Endothelial cell of umbilical vein (primary cell): Measurements from ENCODE around the gene HECTD1. TPM values are rescaled to one million over a fixed set of nuclear protein-coding genes. Genes with fewer than 3 reads are reported as not detected.

Source experiments
- BruUV-seq: library from RNA; stranded (reverse); fragments of 400-500 nt; replicated peaks from 2 replicates; lab custom pipeline; 2021; lab: Mats Ljungman, UMichigan
- CTCF ChIA-PET: fragments of 300-600, 350-600 bp; sonication (Branson Sonifier 250); formaldehyde crosslinking; loops from one replicate; lab custom pipeline; 2021; ENCODE audit warnings: antibody characterized with exemption, inconsistent platforms; lab: Charles Lee
- POLR2A ChIA-PET: fragments of 300-600, 350-600 bp; sonication (Branson Sonifier 250); formaldehyde crosslinking; loops from one replicate; lab custom pipeline; 2021; ENCODE audit warnings: antibody characterized with exemption, inconsistent platforms; lab: Charles Lee
- DNase-seq: peaks from one replicate; pipeline ENCODE4 v3.0.0-alpha.2; 2011; ENCODE audit warnings: low read depth, low spot score
- FAIRE-seq: peaks from 2 replicates; lab custom pipeline; 2011; peaks lifted over from hg19 to GRCh38; lab: Jason Lieb, UNC
- H2AFZ ChIP-seq: 2 replicates; pipeline ENCODE4 v1.6.0; 2012; ENCODE audit warnings: low read depth, low read length, control low read depth, inconsistent platforms
- H3K27ac ChIP-seq: 2 replicates; pipeline ENCODE4 v1.5.1; 2011; ENCODE audit warnings: low read depth, mild to moderate bottlenecking, control low read depth, low read length, moderate library complexity; ENCODE audit not compliant: insufficient read depth
- H3K27me3 ChIP-seq, 2 experiments: 2 replicates each; pipeline versions ENCODE4 v1.6.0 to v1.6.1; 2011; ENCODE audit warnings: low read length in 2 of 2, mixed read lengths in 1 of 2; ENCODE audit not compliant: control insufficient read depth in 2 of 2, insufficient read depth in 2 of 2
- H3K36me3 ChIP-seq, 2 experiments: 2 replicates in 1 of 2; 3 replicates in 1 of 2; pipeline ENCODE4 v1.5.1; 2011; ENCODE audit warnings: low read length in 2 of 2, mild to moderate bottlenecking in 1 of 2, moderate library complexity in 1 of 2; ENCODE audit not compliant: control insufficient read depth in 2 of 2, insufficient read depth in 2 of 2; ENCODE audit errors: extremely low read depth in 1 of 2
- H3K4me1 ChIP-seq: 3 replicates; pipeline ENCODE4 v1.5.1; 2011; ENCODE audit warnings: mild to moderate bottlenecking, low read length; ENCODE audit not compliant: control insufficient read depth, insufficient read depth; ENCODE audit errors: extremely low read depth
- H3K4me2 ChIP-seq: 2 replicates; pipeline ENCODE4 v1.6.1; 2011; ENCODE audit warnings: low read length, control low read depth, mixed read lengths; ENCODE audit not compliant: insufficient read depth
- H3K4me3 ChIP-seq, 3 experiments: fragments of 200-600 bp in 1 of 3; sonication (generic), shearing (Covaris generic) in 1 of 3; replicated peaks in 1 of 3; 2 replicates each; pipeline ENCODE4 v1.5.1; 2011 to 2016; ENCODE audit warnings: control low read depth in 3 of 3, low read length in 3 of 3, mild to moderate bottlenecking in 2 of 3, inconsistent platforms in 1 of 3, low read depth in 1 of 3, moderate library complexity in 1 of 3; ENCODE audit not compliant: insufficient read depth in 1 of 3
- H3K79me2 ChIP-seq: 2 replicates; pipeline ENCODE4 v1.6.0; 2012; ENCODE audit warnings: low read length, inconsistent platforms; ENCODE audit not compliant: control insufficient read depth, insufficient read depth
- H3K9ac ChIP-seq: replicated peaks from 2 replicates; pipeline ENCODE3; 2011; ENCODE audit warnings: low read length, control low read depth; ENCODE audit not compliant: insufficient read depth; ENCODE audit errors: extremely low read depth
- H3K9me1 ChIP-seq: replicated peaks from 3 replicates; pipeline ENCODE4 v1.6.0; 2011; ENCODE audit warnings: mild to moderate bottlenecking, low read length; ENCODE audit not compliant: control insufficient read depth, insufficient read depth; ENCODE audit errors: extremely low read depth
- H3K9me3 ChIP-seq: replicated peaks from 2 replicates; pipeline ENCODE4 v1.5.1; 2012; ENCODE audit warnings: low read length, inconsistent platforms; ENCODE audit not compliant: control insufficient read depth, insufficient read depth
- H4K20me1 ChIP-seq: replicated peaks from 2 replicates; pipeline ENCODE3; 2011; ENCODE audit warnings: mild to moderate bottlenecking, low read length; ENCODE audit not compliant: control insufficient read depth, insufficient read depth; ENCODE audit errors: extremely low read depth
- GATA2 ChIP-seq: IDR thresholded peaks from 2 replicates; pipeline ENCODE4 v1.7.0; 2011; ENCODE audit warnings: low read depth, mild to moderate bottlenecking, moderate library complexity, mixed read lengths, low read length; ENCODE audit not compliant: insufficient read length, insufficient read depth
- MYC ChIP-seq: IDR thresholded peaks from one replicate; pipeline ENCODE4 v1.6.1; 2011; ENCODE audit warnings: mild to moderate bottlenecking, low read depth, low read length
- POLR2AphosphoS5 ChIP-seq: IDR thresholded peaks from 2 replicates; pipeline ENCODE4 v1.6.1; 2012; ENCODE audit warnings: low read depth, mild to moderate bottlenecking, control low read depth, low read length, moderate library complexity; ENCODE audit not compliant: insufficient read depth
- dilution Hi-C: fragments of 300-500 bp; cut with MboI; formaldehyde crosslinking; loops from one replicate; pipeline ENCODE4 v1.15.0; 2019; ENCODE audit warnings: low sequenced_read_pairs; ENCODE audit not compliant: extremely low pct_ligation_motif_present
- intact Hi-C: fragments of 100-400 bp; cut with micrococcal nuclease; formaldehyde crosslinking; loops from one replicate; pipeline ENCODE4 v1.10.0; 2022
- polyA plus RNA-seq, 4 experiments: library from polyadenylated mRNA; depleted of rRNA in 3 of 4; stranded (reverse) in 3 of 4; unstranded in 1 of 4; fragments of >200 nt; gene quantifications; 2 replicates each; pipeline versions ENCODE4 v1.2.1 to v1.2.3, GENCODE V29; 2011 to 2012; ENCODE audit warnings: missing spikeins in 1 of 4
- total RNA-seq: library from RNA; stranded (reverse); gene quantifications from 2 replicates; pipeline ENCODE4 v1.2.3, GENCODE V29; 2021
- TF ChIP-seq, protein P1 (sequence below), 2 donors: IDR thresholded peaks; 1 replicate in 1 of 2; 2 replicates in 1 of 2; pipeline ENCODE4 v1.5.1; 2011; ENCODE audit warnings: low read length in 2 of 2, mild to moderate bottlenecking in 2 of 2, moderate library complexity in 2 of 2, control low read depth in 1 of 2, inconsistent platforms in 1 of 2, low read depth in 1 of 2; ENCODE audit not compliant: insufficient read depth in 1 of 2; ENCODE audit errors: extremely low read depth in 1 of 2

Gene HECTD1
- total and polyA plus RNA-seq, 2 donors (not counting 3 experiments of a cell fraction or from before 2014, with no cell fraction given), result 67.9 to 181 TPM

DNA sequence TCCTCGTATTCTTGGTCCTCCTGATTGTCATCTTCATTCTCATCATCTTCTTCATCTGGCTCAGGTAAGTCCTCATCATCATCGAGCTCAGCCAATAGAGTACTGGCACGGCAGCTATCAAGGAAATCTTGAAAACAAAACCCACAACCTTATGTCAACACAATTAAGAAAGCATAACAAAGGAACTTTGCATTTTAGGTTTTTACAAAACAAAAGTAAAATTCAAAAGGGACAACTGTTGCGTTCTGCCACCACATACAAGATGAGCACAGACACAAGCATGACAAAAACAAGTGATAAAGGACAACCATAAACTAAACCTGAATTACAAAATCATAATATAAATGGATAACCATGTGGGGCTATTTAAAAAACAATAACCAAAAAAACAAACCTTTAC lies 84.7 kb downstream of the HECTD1 start:
- Histone ChIP-seq H3K9me1 (no peaks in the 10 kb centered on the region), H3K4me1 (no peaks in the 10 kb centered on the region), H3K9me3 (no peaks in the 10 kb centered on the region), H3K9ac (no peak overlapping the region), H3K27ac (no peak overlapping the region), H3K79me2 (peaks cover 4% of the 10 kb centered on the region), H4K20me1 (no peaks in the 10 kb centered on the region), H2AFZ (no peak overlapping the region), H3K4me3 (no peak overlapping the region), H3K36me3 (peaks cover 20 to 36% of the 10 kb centered on the region in 2 experiments), H3K4me2 (no peak overlapping the region), H3K27me3 (no peaks in the 10 kb centered on the region)
- no peak for TF ChIP-seq POLR2AphosphoS5
- no peak for TF ChIP-seq MYC
- intact Hi-C loops (no loop called here), dilution Hi-C loops (no loop called here)
- no TSS peak for BruUV-seq
- DNase-seq (no peak), FAIRE-seq (no peak)
- POLR2A ChIA-PET, result no interaction called here
- CTCF ChIA-PET, result interaction anchor here (0.6 kb wide), 1 partner anchor 42 kb away, joined by 3 read pairs; no protein-coding TSS in a partner anchor

DNA sequence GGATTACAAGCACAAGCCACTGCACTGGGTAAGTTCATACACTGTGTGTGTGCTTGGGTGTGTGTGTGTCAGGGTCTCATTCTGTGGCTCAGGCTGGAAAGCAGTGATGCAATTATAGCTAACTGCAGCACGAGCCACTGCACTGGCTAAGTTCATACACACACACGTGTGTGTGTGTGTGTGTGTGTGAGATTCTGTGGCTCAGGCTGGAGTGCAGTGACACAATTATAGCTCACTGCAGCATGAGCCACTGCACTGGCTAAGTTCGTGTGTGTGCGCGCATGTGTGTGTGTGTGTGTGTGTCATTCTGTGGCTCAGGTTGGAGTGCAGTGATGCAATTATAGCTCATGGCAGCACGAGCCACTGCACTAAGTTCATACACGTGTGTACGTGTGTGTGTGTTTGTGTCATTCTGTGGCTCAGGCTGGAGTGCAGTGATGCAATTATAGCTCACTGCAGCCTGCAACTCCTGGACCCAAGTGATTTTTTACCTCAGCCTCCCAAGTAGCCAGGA lies 85.4 kb downstream of the HECTD1 start:
- H3K27me3 ChIP-seq, result no peaks in the 10 kb centered on the region
- CTCF ChIA-PET, result no interaction called here
- no peak overlapping the region for H3K4me3 ChIP-seq
- POLR2A ChIA-PET, result no interaction called here
- DNase-seq (no peak), FAIRE-seq (no peak)
- H3K79me2 ChIP-seq, result peaks cover 3% of the 10 kb centered on the region
- no peak overlapping the region for H3K27ac ChIP-seq
- intact Hi-C loops, result no loop called here
- no peak overlapping the region for H3K4me2 ChIP-seq
- no TSS peak for BruUV-seq
- H3K9me1 ChIP-seq, result no peaks in the 10 kb centered on the region
- H3K36me3 ChIP-seq, result peaks cover 20 to 30% of the 10 kb centered on the region in 2 experiments
- dilution Hi-C loops, result no loop called here
- no peak overlapping the region for H3K9ac ChIP-seq
- TF ChIP-seq GATA2 (no peak), POLR2AphosphoS5 (no peak)
- TF ChIP-seq, protein P1, sequence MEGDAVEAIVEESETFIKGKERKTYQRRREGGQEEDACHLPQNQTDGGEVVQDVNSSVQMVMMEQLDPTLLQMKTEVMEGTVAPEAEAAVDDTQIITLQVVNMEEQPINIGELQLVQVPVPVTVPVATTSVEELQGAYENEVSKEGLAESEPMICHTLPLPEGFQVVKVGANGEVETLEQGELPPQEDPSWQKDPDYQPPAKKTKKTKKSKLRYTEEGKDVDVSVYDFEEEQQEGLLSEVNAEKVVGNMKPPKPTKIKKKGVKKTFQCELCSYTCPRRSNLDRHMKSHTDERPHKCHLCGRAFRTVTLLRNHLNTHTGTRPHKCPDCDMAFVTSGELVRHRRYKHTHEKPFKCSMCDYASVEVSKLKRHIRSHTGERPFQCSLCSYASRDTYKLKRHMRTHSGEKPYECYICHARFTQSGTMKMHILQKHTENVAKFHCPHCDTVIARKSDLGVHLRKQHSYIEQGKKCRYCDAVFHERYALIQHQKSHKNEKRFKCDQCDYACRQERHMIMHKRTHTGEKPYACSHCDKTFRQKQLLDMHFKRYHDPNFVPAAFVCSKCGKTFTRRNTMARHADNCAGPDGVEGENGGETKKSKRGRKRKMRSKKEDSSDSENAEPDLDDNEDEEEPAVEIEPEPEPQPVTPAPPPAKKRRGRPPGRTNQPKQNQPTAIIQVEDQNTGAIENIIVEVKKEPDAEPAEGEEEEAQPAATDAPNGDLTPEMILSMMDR (IDR thresholded peaks at IDR 0.05; ENCODE audit: extremely low read depth in 1 of 2, insufficient read depth in 1 of 2, low read depth in 1 of 2, low read length in 2 of 2), result no peak
- no peaks in the 10 kb centered on the region for H3K9me3 ChIP-seq
- no peak overlapping the region for H2AFZ ChIP-seq
- no peaks in the 10 kb centered on the region for H3K4me1 ChIP-seq
- H4K20me1 ChIP-seq, result no peaks in the 10 kb centered on the region
